ENCODE measurements around the gene EVA1A. TPM values are rescaled to one million over a fixed set of nuclear protein-coding genes. Genes with fewer than 3 reads are reported as not detected.

The EVA1A gene
- polyA plus RNA-seq (2013, experiment 1 of 2) = 2.4 TPM
- polyA plus RNA-seq (2013, experiment 2 of 2) = 0.95 TPM

GRCh38 chr2:75560768-75561565, at the start of gene EVA1A:
Gene EVA1A (minus strand): TSS chr2:75560939. CDS start chr2:75518140, 42,799 bp downstream.
- Histone ChIP-seq H3K36me3 (ENCODE audit: insufficient read depth, low read length) (no peaks in the 10 kb centered on the region), H3K27ac (ENCODE audit: low read depth, low read length) (no peak within 1 kb of the TSS), H3K4me1 (ENCODE audit: insufficient read depth, low read length) (peaks cover 8% of the 10 kb centered on the region; the same call in 1 of the 2 replicates), H3K4me3 (ENCODE audit: low read length) (peak within 1 kb of the TSS; percentile 62), H3K9me3 (ENCODE audit: insufficient read depth, low read depth, low read length) (no peaks in the 10 kb centered on the region), H3K9ac (ENCODE audit: low read depth, low read length) (peak within 1 kb of the TSS; percentile 9), H3K27me3 (ENCODE audit: insufficient read depth, low read length) (peaks cover 47% of the 10 kb centered on the region)
- WGBS = 3% methylated on average over 46 of the region's 46 CpGs

- no peaks in the 10 kb centered on the region for H3K36me3 ChIP-seq (ENCODE audit: insufficient read depth, low read length)
- no peaks in the 10 kb centered on the region for H3K9me3 ChIP-seq (ENCODE audit: insufficient read depth, low read depth, low read length)
- no peak overlapping the region for H3K27ac ChIP-seq (ENCODE audit: low read depth, low read length)
- no peak overlapping the region for H3K9ac ChIP-seq (ENCODE audit: low read depth, low read length)
- no peaks in the 10 kb centered on the region for H3K27me3 ChIP-seq (ENCODE audit: insufficient read depth, low read length)
- 86% methylated on average over 7 of the region's 7 CpGs for WGBS
- peaks cover 16% of the 10 kb centered on the region; the same call in 1 of the 2 replicates for H3K4me1 ChIP-seq (ENCODE audit: insufficient read depth, low read length)
- no peak overlapping the region for H3K4me3 ChIP-seq (ENCODE audit: low read length)
Measured at GRCh38 chr2:75609937-75610508, 49.3 kb upstream of the EVA1A start.

- Histone ChIP-seq H3K36me3 (ENCODE audit: insufficient read depth, low read length) (no peaks in the 10 kb centered on the region), H3K27ac (ENCODE audit: low read depth, low read length) (no peak overlapping the region), H3K9ac (ENCODE audit: low read depth, low read length) (no peak overlapping the region), H3K4me3 (ENCODE audit: low read length) (no peak overlapping the region), H3K9me3 (ENCODE audit: insufficient read depth, low read depth, low read length) (no peaks in the 10 kb centered on the region), H3K4me1 (ENCODE audit: insufficient read depth, low read length) (peaks cover 16% of the 10 kb centered on the region; the same call in 1 of the 2 replicates), H3K27me3 (ENCODE audit: insufficient read depth, low read length) (no peaks in the 10 kb centered on the region)
- 59% methylated on average over 5 of the region's 5 CpGs for WGBS
Measured at GRCh38 chr2:75609334-75609689, 48.6 kb upstream of the EVA1A start.

DNA sequence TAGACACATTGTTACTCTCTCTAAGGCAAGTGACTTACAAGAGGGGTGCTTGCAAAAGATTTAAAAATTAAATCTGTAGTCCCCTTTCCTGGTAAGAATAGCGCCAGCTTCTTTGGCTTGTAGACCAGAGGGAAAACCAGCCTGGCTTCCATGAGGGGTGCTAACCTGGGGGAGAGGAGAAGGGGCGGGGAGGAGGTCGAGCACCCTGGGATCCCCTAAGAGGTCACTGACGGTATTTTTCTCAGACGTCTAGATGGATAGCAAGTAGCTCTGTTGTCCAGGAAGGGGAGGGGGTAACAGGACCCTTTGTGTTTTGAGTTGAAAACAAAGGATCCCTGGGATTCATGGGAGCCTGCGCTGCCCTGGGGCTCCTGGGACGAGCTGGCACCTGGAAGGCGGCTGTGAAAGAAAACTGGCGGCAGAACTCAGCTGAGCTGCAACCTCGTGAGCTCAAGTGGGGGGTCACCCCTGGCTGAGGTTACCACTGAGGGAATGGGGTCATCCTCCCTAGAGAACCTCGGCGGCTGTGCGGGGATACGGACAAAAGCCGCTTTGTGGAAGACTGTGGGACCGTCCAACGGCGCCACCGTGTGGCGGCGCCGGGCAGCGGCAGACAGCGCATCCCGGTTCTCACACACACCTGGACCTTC, 48.1 kb upstream of the EVA1A start:
- Histone ChIP-seq H3K36me3 (ENCODE audit: insufficient read depth, low read length) (no peaks in the 10 kb centered on the region), H3K9ac (ENCODE audit: low read depth, low read length) (peak overlapping the region; percentile 66), H3K4me3 (ENCODE audit: low read length) (peak overlapping the region; percentile 56), H3K4me1 (ENCODE audit: insufficient read depth, low read length) (peaks cover 16% of the 10 kb centered on the region; the same call in 1 of the 2 replicates), H3K27ac (ENCODE audit: low read depth, low read length) (peak overlapping the region; percentile 11; the same call in 1 of the 2 replicates), H3K9me3 (ENCODE audit: insufficient read depth, low read depth, low read length) (no peaks in the 10 kb centered on the region), H3K27me3 (ENCODE audit: insufficient read depth, low read length) (no peaks in the 10 kb centered on the region)
- 8% methylated on average over 25 of the region's 25 CpGs for WGBS

- Histone ChIP-seq H3K9ac (ENCODE audit: low read depth, low read length) (no peak overlapping the region), H3K36me3 (ENCODE audit: insufficient read depth, low read length) (no peaks in the 10 kb centered on the region), H3K9me3 (ENCODE audit: insufficient read depth, low read depth, low read length) (no peaks in the 10 kb centered on the region), H3K4me3 (ENCODE audit: low read length) (0 out of 2 replicates have a peak overlapping the region, but pooled peaks have one; percentile 0), H3K4me1 (ENCODE audit: insufficient read depth, low read length) (peaks cover 16% of the 10 kb centered on the region; the same call in 1 of the 2 replicates), H3K27me3 (ENCODE audit: insufficient read depth, low read length) (no peaks in the 10 kb centered on the region), H3K27ac (ENCODE audit: low read depth, low read length) (peak overlapping the region; percentile 11; the same call in 1 of the 2 replicates)
- 76% methylated on average over 7 of the region's 7 CpGs for WGBS
Measured at GRCh38 chr2:75607988-75608683, 47.4 kb upstream of the EVA1A start.

DNA sequence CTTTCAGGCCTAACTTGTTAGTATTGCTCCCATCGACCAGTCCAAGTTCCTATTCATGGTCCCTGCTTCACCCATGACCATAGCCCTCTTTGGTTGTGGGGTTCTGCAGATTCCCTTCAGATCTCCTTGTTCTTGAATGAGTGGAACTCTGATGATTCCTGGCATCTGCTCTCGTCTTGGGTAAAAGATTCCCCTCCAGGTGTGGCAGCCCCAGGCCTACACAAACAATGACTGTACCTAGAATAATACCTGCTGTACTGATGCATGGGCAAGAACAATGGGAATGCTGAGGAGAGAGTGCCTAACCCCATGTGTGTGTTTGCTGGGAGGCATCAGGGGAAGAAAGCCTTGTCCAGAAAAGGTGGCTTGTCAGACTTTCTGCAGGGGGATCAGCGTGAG, 46.7 kb upstream of the EVA1A start:
- peaks cover 16% of the 10 kb centered on the region; the same call in 1 of the 2 replicates for H3K4me1 ChIP-seq (ENCODE audit: insufficient read depth, low read length)
- H3K27ac ChIP-seq (ENCODE audit: low read depth, low read length) = no peak overlapping the region
- H3K9ac ChIP-seq (ENCODE audit: low read depth, low read length) = no peak overlapping the region
- H3K27me3 ChIP-seq (ENCODE audit: insufficient read depth, low read length) = no peaks in the 10 kb centered on the region
- H3K4me3 ChIP-seq (ENCODE audit: low read length) = no peak overlapping the region
- no peaks in the 10 kb centered on the region for H3K9me3 ChIP-seq (ENCODE audit: insufficient read depth, low read depth, low read length)
- H3K36me3 ChIP-seq (ENCODE audit: insufficient read depth, low read length) = no peaks in the 10 kb centered on the region
- 91% methylated on average over 3 of the region's 3 CpGs for WGBS

DNA sequence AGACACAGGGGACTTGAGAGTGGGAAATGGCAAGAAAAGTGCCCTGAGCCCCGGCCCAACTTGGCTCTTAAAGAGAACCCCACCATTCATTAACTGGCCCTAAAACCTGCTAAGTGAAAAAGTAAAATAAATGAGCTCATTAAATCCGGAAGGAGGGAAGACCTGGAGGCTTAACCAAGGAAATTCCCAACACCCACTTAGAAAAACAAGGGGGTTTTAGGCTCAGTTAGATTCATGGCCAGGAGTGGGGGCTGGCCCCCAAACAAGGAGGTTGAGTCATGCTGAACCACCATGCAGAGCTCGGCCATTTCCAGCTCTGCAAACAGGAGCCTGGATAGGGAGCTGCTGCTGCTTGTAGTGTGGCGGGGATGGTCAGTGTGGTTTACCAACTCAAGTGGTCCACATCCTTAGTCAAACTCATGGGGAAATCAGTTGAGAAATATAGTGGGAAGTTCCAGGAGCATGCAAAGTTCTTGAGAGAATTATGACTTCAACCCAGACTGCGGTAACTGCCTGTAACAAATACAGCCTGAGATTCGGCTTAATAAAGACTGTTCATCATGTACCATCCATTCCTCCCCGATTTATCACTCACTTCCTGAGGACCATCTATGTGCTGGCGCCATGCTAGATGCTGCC, 46.1 kb upstream of the EVA1A start:
- no peak overlapping the region for H3K4me3 ChIP-seq (ENCODE audit: low read length)
- no peak overlapping the region for H3K27ac ChIP-seq (ENCODE audit: low read depth, low read length)
- H3K9ac ChIP-seq (ENCODE audit: low read depth, low read length) = no peak overlapping the region
- no peaks in the 10 kb centered on the region for H3K9me3 ChIP-seq (ENCODE audit: insufficient read depth, low read depth, low read length)
- no peaks in the 10 kb centered on the region for H3K27me3 ChIP-seq (ENCODE audit: insufficient read depth, low read length)
- no peaks in the 10 kb centered on the region for H3K36me3 ChIP-seq (ENCODE audit: insufficient read depth, low read length)
- WGBS = 94% methylated on average over 8 of the region's 8 CpGs
- H3K4me1 ChIP-seq (ENCODE audit: insufficient read depth, low read length) = peaks cover 16% of the 10 kb centered on the region; the same call in 1 of the 2 replicates

DNA sequence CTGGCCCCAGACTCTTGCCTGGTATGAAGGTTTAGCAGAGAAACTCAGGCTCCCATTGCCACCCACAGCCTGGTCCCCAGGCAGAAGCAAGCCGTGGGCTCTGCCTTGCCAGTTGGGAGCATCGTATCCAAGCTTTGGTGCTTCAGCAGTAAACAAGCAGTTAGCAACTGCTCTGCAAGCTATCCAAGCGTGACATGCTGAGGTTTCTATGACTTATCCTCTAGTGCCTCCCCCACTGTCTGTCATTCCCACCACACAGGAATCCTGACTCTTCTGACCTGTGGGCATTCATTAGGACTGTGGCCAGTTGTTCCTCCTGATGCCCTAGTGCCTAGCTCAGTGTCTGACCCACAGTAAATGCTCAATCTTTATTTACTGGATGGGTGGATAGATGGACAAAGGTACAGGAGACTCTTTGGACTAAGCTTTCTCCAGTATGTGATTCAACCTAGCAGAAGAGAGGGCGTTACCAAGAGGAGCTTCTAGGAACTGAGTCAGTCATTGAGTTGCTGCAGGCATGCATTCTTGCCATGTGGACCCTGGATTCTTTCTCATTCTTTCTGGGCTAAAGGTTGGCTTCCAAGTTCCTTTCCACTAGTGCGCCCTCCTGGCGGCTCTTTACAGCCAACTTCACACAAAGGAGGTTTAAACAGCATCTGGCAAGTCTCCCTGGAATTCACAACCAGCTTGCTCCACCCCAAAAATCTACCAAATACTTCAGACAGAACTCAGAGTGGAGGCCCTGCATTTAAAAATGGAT, 45.2 kb upstream of the EVA1A start:
- no peak overlapping the region for H3K27ac ChIP-seq (ENCODE audit: low read depth, low read length)
- no peak overlapping the region for H3K9ac ChIP-seq (ENCODE audit: low read depth, low read length)
- WGBS = 84% methylated on average over 6 of the region's 6 CpGs
- H3K4me3 ChIP-seq (ENCODE audit: low read length) = no peak overlapping the region
- H3K27me3 ChIP-seq (ENCODE audit: insufficient read depth, low read length) = no peaks in the 10 kb centered on the region
- peaks cover 16% of the 10 kb centered on the region; the same call in 1 of the 2 replicates for H3K4me1 ChIP-seq (ENCODE audit: insufficient read depth, low read length)
- no peaks in the 10 kb centered on the region for H3K9me3 ChIP-seq (ENCODE audit: insufficient read depth, low read depth, low read length)
- H3K36me3 ChIP-seq (ENCODE audit: insufficient read depth, low read length) = no peaks in the 10 kb centered on the region

- H3K36me3 ChIP-seq (ENCODE audit: insufficient read depth, low read length) = no peaks in the 10 kb centered on the region
- H3K9me3 ChIP-seq (ENCODE audit: insufficient read depth, low read depth, low read length) = no peaks in the 10 kb centered on the region
- H3K27me3 ChIP-seq (ENCODE audit: insufficient read depth, low read length) = no peaks in the 10 kb centered on the region
- peaks cover 16% of the 10 kb centered on the region; the same call in 1 of the 2 replicates for H3K4me1 ChIP-seq (ENCODE audit: insufficient read depth, low read length)
- WGBS = 90% methylated on average over 4 of the region's 4 CpGs
- no peak overlapping the region for H3K9ac ChIP-seq (ENCODE audit: low read depth, low read length)
- H3K4me3 ChIP-seq (ENCODE audit: low read length) = no peak overlapping the region
- H3K27ac ChIP-seq (ENCODE audit: low read depth, low read length) = no peak overlapping the region
Measured at GRCh38 chr2:75604484-75604883, 43.7 kb upstream of the EVA1A start.

DNA sequence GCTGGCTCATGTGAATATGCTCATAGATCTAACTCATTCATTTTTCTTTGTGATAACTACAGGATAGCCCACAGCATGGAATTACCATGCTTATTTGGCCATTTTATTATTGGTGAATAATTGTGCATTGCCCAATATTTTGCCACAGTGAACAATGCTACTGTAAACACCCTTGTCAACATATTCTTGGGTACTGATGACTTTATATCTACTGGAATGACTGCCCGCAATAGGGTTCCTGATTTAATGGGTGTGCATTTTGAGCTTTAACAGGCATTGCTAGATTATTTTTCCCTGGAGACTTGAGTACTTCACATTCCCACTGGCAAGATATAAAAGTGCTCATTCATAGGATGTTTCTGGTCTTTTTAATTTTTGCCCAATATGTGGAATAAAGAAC, 42.7 kb upstream of the EVA1A start:
- 100% methylated on average over 1 of the region's 1 CpG for WGBS

More for the DNA sequence above, 42.7 kb upstream of the EVA1A start:
- H3K4me3 ChIP-seq (ENCODE audit: low read length) = no peak overlapping the region
- no peaks in the 10 kb centered on the region for H3K27me3 ChIP-seq (ENCODE audit: insufficient read depth, low read length)
- no peaks in the 10 kb centered on the region for H3K9me3 ChIP-seq (ENCODE audit: insufficient read depth, low read depth, low read length)
- no peaks in the 10 kb centered on the region for H3K36me3 ChIP-seq (ENCODE audit: insufficient read depth, low read length)
- no peak overlapping the region for H3K27ac ChIP-seq (ENCODE audit: low read depth, low read length)
- peaks cover 12% of the 10 kb centered on the region; the same call in 1 of the 2 replicates for H3K4me1 ChIP-seq (ENCODE audit: insufficient read depth, low read length)
- no peak overlapping the region for H3K9ac ChIP-seq (ENCODE audit: low read depth, low read length)

Data from HUES64 (cell line).